ENCODE data around the gene CSNK1G1.
"Not testable (repeated sequence)": the region's sequence is repeated elsewhere in the genome, so short reads cannot be mapped to it uniquely, and the experiment has no call there.

CSNK1G1 gene

DNA sequence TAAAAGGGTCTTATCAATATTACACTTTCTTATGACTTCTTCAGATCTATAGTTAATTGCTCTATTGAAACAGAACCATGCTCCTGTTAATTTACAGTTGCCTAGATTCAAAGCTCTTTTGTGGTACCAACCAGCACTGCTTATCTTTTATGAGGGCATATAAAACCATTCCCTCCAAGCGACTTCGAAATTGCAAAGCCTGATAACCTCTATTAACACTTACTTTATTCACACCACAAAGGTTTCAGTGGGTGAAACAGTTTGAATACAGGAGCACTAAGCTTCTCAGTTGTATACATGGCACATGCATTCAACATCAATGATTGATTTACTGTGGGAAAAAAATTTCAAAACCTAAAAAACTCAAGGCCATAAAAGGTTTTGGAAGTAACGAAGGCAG lies 118.3 kb downstream of the CSNK1G1 start:
- no peak for DNase-seq (ENCODE audit: low read depth)

DNA sequence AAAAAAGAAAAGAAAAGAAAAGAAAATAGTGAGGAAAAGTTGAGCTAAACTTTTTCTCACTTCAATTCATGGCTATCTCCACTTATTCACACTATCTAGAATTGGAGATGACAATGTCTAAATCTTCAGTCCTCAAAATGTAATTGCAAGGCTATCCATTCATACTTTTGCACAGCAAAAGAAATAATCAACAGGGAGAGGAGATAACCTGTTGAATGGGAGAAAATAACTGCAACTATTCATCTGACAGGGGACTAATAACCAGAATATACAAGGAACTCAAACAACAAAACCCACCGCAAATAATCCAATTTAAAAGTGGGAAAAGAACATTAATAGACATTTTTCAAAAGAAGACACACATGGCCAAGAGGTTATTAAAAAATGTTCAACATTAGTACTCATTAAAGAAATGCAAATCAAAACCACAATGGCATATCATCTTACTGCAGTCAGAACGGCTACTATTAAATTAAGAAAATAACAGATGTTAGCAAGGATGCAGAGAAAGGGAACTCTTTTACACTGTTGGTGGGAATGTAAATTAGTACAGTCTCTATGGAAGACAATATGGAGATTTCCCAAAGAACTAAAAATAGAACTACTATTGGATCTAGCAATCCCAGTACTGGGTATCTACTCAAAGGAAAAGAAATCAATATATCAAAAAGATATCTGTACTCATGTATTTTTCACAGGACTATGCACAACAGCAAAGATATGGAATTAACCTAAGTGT lies 119.6 kb downstream of the CSNK1G1 start:
- no peak for DNase-seq (ENCODE audit: low read depth)

DNA sequence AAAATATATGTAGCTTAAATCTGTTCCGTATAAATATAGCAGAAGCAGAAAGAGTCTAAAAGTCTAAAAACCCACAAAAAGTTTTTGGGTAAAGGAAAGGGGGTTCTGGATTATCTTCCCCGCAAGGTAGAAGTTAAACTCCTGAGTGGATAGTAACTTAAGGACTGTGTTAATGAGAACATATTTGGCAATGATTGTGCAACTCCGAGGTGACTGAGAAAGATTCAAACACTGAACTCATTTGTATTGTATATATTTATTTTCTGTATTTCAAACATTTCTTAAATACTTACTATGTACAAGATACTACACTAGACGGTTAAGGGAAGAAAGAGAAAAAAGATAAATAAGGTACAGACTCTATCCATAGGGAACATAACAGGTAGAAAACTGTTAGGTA lies 120.4 kb downstream of the CSNK1G1 start:
- no peak for DNase-seq (ENCODE audit: low read depth)

DNA sequence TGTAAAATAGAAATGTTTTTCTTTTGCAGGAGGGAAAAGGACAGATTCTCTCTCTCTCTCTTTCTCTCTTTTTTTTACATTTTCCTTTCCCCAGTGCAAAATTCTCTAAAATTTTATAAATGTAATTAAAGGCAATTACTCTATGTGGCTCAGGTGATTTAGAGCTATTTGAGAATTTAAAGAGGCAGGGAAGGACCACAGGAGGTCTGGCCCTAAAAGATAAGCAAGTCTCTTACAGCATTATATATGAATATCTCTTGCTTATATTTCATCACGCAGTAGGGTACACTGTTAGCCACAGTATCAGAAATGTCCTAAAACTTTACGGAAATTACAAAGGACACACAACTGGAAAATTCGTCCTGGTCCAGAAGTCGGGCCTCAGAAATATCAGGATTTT lies 122.7 kb downstream of the CSNK1G1 start:
- DNase-seq (ENCODE audit: low read depth): no peak

DNA sequence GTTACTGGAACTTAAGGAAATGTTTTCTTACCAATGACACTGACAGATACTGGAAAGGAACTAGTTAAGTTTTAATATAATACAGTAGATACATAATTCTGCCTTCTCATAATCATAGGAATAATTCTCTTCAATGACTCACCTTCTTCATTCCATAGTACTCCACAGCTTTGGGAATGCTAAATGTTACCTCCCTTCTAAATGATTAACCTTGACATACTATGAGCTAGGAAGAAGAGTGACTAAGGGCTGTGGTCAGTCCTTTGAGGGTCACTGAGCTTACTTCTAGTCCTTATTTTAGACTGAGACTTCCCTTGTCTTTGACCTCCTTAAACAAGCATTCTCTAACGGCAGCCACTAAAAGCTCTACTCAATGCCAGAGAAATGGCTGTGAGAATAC lies 123.6 kb downstream of the CSNK1G1 start:
- no peak for DNase-seq (ENCODE audit: low read depth)

DNA sequence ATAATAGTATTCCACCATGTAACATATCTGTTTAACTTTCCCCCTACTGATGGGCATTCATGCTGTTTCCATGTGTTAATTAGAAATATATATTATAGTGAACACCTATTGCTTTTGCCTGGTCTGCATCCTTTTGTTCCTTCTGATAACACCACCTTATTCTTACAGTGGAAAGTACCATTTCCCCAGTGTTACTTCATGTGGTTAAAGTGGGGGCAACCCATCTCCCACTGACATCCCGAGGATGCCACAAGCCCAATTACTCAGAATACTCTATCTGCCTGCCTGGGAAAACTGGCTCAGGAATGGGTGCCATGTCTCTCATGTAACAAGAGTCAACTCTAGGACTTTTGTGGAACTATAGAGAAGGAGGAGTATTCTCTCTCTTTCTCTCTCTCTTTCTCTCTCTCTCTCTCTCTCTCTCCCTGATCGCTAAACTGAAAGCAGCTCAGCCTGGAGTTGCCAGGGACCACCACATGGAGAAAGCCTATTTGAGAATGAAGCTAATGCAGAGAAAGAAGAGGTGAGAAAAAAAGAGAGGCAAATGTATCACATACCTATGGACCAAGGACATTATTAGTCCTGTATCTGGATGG lies 126.7 kb downstream of the CSNK1G1 start:
- DNase-seq (ENCODE audit: low read depth): no peak

DNA sequence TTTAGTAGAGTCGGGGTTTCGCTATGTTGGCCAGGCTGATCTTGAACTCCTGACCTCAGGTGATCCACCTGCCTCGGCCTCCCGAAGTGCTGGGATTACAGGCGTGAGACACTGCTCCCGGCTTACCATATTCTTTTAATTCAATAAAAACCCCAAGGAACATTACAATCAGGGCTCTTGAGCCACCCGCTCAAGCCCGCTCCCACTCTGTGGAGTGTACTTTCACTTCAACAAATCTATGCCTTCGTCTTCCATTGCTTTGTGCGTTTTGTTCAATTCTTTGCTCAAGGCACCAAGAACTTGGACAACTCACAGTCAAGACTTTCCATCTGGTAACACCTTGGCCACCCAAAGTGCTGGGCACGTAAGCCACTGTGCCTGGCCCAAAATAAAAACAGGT lies 130.2 kb downstream of the CSNK1G1 start:
- DNase-seq (ENCODE audit: low read depth): no peak

DNA sequence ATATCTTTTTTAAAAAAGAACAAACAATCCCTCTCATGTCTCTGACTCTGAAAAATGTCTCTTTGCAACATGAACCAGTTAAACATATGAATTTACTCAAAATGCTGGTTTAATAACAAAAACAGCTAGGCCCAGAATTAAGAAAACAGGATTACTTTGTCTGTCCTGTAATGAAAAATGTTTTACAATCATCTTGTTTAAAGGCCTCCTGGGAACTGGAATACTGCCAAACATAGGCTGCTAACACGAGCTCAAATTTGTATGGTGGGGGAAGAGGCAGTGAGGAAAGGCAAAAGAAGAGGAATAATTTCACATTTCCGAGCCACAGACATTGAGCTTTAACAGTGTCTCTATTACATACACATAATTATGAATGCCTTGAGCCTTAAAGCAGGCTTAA lies 131.5 kb downstream of the CSNK1G1 start:
- DNase-seq (ENCODE audit: low read depth): no peak

DNA sequence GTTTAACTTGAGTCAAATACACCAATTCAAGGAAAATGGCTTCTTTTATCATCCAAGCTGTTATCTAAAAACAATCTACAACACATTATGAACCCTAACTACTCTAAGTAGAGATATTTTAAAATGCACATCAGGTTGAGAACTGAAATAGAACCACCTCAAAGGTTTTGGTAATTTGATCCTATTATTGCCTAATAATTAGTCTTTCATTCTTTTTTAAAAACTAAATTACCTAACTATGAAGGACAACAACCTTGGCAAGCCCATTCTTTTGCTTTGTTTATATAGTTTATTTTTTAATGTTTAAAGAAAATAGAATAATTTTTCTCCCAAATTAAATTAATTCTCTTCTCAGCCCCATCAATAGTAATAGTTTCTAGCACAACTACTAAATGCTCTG lies 132.1 kb downstream of the CSNK1G1 start:
- no peak for DNase-seq (ENCODE audit: low read depth)

DNA sequence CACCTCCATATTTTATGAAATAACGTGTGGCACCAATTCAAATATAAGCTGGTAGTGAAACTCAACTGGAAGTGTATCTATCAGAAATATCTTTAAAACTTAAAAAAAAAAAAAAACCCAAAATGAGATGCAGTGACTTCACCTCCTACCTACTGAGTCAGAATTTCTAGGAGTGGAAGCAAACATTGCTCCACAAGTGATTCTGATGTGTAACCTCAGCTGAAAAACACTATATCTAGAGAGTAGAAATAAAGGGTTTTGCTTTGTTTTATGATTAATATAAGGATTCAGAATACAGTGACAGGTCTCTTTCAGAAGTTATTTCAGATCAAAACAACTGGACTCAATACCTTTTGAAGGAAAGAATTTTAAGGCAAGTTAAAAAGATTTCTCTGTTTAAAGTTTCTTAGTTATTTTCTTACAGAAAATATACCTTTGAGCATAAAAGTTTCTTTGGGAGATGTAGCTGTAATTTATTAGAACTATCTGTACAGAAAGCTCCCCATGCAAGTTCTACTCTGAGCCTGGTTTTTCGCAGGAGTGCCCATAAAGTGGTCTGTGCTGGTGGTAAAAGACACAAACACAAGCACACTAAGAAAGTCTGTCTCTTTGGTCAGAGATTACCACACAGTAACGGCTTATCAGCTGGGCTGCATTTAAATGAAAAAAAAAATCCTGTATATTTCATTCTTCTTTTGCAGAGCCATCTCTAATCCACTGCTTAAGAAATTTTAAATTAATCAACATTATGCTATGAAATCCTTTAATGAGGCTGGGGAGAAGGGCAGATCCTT lies 133.2 kb downstream of the CSNK1G1 start:
- no peak for DNase-seq (ENCODE audit: low read depth)

DNA sequence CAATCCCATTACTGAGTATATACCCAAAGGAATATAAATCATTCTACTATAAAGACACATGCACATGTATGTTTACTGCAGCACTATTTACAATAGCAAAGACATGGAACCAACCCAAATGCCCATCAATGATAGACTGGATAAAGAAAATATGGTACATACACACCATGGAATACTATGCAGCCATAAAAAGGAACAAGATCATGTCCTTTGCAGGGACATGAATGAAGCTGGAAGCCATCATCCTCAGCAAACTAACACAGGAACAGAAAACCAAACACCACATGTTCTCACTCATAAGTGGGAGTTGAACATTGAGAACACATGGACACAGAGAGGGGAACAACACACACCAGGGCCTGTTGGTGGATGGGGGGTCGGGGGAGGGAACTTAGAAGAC lies 134.1 kb downstream of the CSNK1G1 start:
- not testable (repeated sequence) for DNase-seq (ENCODE audit: low read depth)

DNA sequence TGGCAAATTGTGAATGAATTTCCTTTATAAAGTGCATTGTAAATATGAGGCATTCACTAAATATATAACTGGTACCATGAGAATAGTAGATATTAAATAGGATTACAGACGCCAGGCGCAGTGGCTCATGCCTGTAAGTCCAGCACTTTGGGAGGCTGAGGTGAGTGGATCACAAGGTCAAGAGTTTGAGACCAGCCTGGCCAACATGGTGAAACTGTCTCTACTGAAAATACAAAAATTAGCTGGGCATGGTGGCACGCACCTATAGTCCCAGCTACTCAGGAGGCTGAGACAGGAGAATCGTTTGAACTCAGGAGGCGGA lies 138.6 kb downstream of the CSNK1G1 start:
- not testable (repeated sequence) for DNase-seq (ENCODE audit: low read depth)

DNA sequence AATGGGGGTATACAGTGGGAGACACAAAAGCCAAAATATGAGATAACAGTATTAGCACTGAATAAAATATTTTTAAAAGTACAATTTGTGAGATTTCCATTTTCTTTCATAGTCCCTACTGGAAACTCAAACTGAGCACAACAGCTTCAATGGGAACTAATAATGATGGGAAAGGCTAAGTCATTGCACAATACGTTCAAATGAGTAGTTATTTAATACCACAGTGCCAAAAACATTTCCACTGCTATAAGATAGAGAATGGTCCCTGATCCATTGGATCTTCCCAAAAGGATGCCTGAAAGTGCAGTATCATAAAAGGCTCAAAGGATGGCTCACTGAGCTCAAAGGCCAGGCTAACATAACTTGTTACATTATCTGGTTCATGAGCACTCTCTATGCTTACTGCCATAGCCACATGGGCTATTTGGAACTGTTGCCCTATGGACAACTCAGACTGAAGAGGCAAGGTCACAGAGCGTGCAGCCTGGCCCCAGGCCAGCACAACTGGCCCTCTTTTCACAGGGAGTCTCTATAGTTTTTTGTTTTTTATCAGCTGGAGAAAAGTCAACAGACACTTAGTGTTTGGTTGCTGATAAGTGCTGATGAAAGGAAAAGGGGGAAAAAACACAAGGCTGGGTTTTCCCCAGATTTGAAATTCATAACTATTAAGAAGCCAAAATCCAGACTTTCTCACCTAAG lies 139.1 kb downstream of the CSNK1G1 start:
- no peak for DNase-seq (ENCODE audit: low read depth)

DNA sequence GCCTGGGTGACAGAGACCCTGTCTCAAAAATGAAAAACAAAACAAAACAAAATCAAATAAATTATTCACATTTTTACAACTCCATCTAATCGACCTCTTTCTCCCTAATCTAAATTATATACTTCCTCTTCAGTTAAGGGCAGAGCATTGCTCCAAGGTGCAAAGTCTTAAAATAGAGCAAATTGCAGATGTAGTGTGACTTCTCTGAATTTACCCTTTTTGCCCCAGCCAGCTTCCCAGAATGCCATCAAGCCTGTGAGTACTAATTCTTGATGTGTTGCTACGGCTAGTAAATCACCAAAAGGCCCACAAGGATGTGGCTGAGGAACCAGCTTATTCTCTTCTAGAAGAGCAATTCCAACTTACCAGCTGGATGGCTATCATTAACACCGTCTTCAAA lies 139.8 kb downstream of the CSNK1G1 start:
- no peak for DNase-seq (ENCODE audit: low read depth)

DNA sequence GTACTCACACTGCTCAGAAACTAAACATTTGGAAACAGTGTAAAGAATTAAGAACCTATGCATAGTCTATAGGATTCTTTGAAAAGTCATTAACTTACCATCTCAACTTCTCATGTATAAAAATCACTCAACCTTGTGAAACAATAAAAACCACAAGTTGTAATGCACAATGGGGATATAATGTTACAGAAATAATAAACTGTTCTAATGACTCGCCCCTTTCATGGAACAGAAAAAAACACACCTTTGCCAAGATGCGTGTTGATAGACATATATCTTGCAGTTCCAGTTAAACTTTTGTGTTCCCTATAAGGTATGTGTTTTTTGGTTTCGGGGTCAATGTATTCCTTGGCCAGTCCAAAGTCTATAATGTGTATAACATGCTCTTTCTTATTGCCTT lies 142.3 kb downstream of the CSNK1G1 start:
- no peak for DNase-seq (ENCODE audit: low read depth)

DNA sequence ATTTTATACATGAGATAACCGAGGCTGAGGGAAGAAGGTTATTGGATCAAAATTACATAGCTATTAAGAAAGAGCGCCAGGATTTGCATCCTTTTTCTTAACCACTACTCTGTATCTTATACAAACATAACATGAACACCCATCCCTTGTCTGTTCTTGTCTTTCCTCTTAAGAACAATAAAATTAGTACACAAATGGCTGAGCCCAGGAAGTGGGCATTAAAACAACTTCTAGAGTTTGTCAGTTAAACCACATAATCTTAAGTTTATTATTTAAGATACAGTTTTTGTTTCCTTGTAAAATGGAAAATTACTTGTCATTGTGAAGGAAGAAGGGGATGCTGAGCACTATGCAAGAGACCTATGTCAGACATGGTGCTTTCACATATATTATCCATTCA lies 144.3 kb downstream of the CSNK1G1 start:
- DNase-seq (ENCODE audit: low read depth): no peak

DNA sequence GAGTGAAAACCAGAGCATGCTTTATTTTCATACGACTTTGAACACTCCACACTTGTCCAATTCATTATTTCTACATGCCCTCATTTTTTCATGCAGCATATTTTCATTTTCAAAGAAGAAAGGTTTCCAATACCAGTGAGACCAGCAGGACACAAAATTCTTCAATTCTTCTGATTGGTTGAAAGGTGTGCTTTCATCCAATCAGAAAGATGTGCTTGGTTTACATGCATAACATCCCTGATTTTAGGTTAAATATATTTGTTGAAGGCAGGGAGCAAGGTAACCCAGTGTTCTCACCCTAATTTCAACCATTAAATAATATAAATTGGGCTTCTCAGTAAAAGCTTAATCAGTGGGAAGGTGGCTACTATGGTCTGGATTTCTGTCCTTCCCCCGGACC lies 145.6 kb downstream of the CSNK1G1 start:
- no peak for DNase-seq (ENCODE audit: low read depth)

DNA sequence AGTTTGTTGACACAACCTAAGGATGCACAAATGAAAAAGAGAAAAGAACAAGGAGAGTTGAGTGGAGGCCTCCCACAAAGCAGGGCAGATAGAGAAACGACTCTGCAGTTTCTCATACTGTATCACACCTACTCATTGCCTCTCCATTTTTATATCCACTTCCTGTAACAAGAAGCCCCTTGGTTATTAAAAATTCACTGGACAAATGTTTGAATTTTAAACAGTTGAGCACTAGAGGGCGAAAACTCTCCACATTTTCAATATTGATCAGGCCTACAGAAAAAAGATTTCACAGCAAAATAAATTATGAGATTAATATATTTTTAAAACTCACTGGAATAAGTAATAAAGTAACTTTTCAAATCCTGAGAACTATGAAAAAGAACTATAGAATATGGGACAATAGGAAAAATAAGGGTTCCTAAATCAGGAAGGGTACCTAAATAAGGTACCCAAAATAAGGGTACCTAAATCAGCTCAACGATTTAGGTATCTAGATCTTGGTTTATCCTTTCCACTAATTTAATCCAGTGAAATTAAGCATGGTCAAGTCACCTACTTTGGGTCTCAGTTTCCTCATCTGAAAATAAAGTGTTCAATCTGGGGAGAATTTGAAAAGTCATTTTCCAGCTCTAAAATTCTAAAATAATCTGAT lies 146.2 kb downstream of the CSNK1G1 start:
- DNase-seq (ENCODE audit: low read depth): no peak

DNA sequence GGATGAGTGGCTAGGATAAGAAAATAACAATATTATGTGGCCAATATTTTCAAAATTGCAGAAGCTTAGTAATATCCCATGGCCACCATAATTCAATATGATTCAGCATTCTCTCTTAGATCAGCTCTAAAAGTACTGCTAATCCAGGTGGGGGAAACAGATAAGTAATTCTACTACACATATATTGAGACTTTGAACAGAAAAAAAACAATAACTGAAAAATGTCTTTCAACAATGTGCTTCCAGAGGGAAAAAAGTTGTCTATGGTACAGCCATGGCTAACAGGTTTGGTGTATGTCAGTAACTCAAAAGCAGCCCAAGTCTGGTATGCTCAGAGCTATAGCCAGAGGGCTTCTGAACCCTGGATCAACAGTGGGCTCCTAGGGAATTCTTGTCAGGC lies 150.8 kb downstream of the CSNK1G1 start:
- DNase-seq (ENCODE audit: low read depth): no peak

DNA sequence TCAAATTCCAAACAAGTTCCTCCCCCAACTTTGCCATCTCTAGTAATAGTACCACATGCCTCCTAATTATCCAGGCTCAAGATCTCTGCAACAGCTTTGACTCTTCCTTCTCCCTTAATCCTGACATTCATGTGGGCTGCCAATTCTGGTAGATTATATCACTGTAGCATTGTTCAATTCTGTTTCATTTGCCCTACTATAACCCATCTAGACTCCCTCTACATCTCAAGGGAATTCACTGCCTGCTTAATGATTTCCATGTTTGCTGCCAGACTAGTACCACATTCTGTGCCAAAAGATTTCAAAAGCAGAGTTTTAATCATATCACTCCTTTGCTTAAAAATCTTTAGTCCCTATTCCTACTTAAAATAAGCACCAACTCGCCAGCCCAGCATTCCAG lies 158.5 kb downstream of the CSNK1G1 start:
- no peak for DNase-seq (ENCODE audit: low read depth)

DNA sequence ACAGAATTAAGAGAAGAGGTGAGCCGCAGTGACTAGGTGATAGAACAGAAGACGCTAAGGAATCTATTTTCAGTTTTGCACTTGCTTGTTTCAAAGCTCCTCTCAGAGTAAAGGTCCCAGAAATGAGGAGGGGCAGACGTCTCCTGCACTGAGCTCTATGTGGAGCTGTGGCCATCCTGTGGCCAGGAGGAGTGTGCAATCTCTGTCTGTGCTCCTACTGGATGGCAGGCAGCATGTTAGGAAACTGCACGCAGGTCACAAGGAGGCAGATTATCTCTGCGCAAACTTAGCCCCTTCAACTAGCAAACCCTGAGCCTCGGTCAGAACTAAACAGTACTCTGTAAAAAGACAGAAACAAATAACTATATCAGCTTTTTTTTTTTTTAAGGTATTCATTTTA lies 162.0 kb downstream of the CSNK1G1 start:
- DNase-seq (ENCODE audit: low read depth): no peak
